MM.1S (cell line): ENCODE measurements around the gene PTPN3.

Source experiments
- EZH2 ChIP-seq: fragments of 300-600 bp; sonication (generic); optimal IDR thresholded peaks from 2 replicates; pipeline ENCODE3; 2017; ENCODE audit warnings: low read depth, mild to moderate bottlenecking, antibody characterized with exemption, low read length, mixed read lengths
- EZH2phosphoT487 ChIP-seq: fragments of 300-600 bp; sonication (generic); IDR thresholded peaks from 2 replicates; pipeline ENCODE4 v1.6.1; 2018; ENCODE audit warnings: antibody characterized with exemption, low read length
- TF ChIP-seq, protein P1 (sequence below): fragments of 300-600 bp; sonication (generic); IDR thresholded peaks from 2 replicates; pipeline ENCODE4 v1.5.1; 2016; ENCODE audit warnings: antibody characterized with exemption, low read length, mixed read lengths

DNA sequence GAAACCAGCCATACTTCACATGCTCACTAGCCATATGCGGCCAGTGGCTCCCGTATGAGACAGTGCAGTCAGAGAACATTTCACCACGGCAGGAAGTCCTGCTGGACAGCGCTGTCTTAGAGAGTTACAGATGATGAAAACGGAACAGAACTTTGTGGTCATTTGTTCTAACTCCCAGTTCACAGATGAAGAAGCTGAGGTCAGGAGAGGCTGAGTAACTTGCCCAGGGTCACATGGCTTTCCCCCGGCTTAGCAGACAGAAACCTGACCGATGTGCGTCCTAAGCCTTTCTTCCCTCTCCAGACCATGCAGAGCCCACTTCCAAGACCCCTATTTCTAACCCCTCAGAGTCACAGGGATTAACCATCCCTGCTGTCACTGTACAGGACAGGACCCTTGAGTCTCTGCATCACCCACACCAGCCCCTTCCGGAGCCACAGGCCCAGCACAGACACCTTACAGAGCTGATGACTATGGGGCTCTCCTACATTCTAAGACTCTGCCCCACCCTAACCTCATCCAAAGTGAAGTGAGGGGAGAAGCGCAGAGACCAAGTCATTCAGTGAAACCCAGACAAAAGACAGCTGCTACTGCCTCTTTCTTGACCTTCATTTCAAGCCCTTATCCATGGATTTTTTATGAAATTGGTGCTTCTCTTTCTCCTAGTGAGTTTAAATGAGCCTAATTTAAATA lies 86.9 kb downstream of the PTPN3 start:
- TF ChIP-seq, protein P1, sequence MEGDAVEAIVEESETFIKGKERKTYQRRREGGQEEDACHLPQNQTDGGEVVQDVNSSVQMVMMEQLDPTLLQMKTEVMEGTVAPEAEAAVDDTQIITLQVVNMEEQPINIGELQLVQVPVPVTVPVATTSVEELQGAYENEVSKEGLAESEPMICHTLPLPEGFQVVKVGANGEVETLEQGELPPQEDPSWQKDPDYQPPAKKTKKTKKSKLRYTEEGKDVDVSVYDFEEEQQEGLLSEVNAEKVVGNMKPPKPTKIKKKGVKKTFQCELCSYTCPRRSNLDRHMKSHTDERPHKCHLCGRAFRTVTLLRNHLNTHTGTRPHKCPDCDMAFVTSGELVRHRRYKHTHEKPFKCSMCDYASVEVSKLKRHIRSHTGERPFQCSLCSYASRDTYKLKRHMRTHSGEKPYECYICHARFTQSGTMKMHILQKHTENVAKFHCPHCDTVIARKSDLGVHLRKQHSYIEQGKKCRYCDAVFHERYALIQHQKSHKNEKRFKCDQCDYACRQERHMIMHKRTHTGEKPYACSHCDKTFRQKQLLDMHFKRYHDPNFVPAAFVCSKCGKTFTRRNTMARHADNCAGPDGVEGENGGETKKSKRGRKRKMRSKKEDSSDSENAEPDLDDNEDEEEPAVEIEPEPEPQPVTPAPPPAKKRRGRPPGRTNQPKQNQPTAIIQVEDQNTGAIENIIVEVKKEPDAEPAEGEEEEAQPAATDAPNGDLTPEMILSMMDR = no peak
- TF ChIP-seq EZH2 = no peak
- TF ChIP-seq EZH2phosphoT487 = no peak
